Epidermal melanocyte (primary cell): Measurements from ENCODE around the gene EP300.
A peak's percentile ranks its signal among the peaks of the same experiment; 100 is the strongest.
"Not testable (repeated sequence)": the region's sequence is repeated elsewhere in the genome, so short reads cannot be mapped to it uniquely, and the experiment has no call there.

Experiments
- DNase-seq: peaks from one replicate; pipeline ENCODE4 v3.0.0; 2011; ENCODE audit warnings: low spot score; ENCODE audit not compliant: insufficient read length

The EP300 gene

DNA sequence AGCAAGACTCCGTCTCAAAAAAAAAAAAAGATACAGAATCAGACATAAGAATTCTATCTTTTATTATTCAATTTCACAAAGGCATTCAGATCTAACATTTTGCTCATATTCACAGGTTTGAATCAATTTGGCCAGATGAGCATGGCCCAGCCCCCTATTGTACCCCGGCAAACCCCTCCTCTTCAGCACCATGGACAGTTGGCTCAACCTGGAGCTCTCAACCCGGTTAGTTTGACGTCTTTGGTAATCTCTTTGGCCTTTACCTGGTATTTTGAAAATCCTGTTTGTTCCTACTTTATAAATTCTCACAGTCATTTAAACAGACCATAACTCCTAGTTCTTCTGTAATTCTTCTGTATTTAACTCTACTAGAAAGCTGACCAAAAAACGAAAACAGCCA is 55.3 kb downstream of the EP300 start:
- DNase-seq: no peak

GRCh38 chr22:41152902-41153301 is 60.5 kb downstream of the EP300 start:
- no peak for DNase-seq

GRCh38 chr22:41157083-41157482 is 64.7 kb downstream of the EP300 start:
- DNase-seq: no peak

DNA sequence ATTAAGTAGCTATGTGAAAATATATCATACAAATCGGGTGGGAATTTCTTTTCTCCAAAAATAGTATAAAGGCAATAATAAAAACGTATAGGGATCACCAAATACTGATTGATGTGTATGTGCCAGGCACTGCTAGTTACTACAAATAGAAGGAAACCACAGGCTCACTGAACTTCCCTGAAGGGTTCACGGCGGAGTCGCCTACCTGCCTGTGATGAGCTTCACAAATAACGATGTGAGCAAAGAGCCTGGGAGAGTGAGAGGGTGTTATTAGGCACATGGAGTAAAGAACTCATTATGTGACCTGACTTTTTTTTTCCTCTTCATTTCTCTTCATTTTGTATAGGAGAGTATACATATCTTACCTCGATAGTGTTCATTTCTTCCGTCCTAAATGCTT is 76.8 kb downstream of the EP300 start:
- DNase-seq: no peak

- no peak for DNase-seq
Measured at GRCh38 chr22:41171996-41172395, 79.6 kb downstream of the EP300 start.

- no peak for DNase-seq
Measured at GRCh38 chr22:41175546-41175945, 83.2 kb downstream of the EP300 start.

DNA sequence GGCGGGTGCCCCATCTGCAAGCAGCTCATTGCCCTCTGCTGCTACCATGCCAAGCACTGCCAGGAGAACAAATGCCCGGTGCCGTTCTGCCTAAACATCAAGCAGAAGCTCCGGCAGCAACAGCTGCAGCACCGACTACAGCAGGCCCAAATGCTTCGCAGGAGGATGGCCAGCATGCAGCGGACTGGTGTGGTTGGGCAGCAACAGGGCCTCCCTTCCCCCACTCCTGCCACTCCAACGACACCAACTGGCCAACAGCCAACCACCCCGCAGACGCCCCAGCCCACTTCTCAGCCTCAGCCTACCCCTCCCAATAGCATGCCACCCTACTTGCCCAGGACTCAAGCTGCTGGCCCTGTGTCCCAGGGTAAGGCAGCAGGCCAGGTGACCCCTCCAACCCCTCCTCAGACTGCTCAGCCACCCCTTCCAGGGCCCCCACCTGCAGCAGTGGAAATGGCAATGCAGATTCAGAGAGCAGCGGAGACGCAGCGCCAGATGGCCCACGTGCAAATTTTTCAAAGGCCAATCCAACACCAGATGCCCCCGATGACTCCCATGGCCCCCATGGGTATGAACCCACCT is 84.7 kb downstream of the EP300 start:
- DNase-seq: no peak

GRCh38 chr22:41177622-41178424 is 85.4 kb downstream of the EP300 start:
- no peak for DNase-seq

DNA sequence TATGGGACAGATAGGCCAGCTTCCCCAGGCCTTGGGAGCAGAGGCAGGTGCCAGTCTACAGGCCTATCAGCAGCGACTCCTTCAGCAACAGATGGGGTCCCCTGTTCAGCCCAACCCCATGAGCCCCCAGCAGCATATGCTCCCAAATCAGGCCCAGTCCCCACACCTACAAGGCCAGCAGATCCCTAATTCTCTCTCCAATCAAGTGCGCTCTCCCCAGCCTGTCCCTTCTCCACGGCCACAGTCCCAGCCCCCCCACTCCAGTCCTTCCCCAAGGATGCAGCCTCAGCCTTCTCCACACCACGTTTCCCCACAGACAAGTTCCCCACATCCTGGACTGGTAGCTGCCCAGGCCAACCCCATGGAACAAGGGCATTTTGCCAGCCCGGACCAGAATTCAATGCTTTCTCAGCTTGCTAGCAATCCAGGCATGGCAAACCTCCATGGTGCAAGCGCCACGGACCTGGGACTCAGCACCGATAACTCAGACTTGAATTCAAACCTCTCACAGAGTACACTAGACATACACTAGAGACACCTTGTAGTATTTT is 86.1 kb downstream of the EP300 start:
- DNase-seq: no peak

GRCh38 chr22:41180362-41180761 is 88.0 kb downstream of the EP300 start:
- not testable (repeated sequence) for DNase-seq

DNA sequence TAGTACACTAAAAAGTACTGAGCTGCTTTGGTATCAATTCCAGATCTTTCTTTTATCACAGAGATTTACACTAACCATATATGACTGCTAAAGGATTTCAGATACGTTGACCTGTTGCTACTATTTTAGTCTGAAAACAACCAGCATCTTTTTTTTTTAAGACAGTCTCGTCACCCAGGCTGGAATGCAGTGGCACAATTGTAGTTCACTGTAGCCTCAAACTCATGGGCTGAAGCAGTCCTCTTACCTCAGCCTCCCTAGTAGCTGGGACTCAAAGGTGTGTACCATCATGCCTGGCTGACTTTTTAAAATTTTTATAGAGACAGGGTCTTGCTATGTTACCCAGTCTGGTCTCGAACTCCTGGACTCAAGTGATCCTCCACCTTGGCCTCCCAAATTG is 88.5 kb downstream of the EP300 start:
- DNase-seq: no peak

GRCh38 chr22:41181349-41182241 is 89.2 kb downstream of the EP300 start:
- no peak for DNase-seq

DNA sequence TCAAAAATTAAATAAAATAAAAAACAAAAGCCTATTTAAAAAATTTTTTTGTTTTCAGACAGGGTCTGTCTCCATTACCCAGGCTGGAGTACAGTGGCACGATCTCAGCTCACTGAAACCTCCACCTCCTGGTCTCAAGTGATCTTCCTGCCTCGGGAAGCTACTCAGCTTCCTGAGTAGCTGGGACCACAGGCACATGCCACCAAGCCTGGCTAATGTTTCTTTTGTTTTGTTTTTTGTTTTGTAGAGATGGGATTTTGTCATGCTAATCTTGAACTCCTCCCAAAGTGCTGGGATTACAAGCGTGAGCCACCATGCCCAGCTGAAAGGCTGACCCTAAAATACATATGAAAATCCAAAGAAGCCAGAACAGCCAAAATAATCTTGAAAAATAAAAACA is 92.3 kb downstream of the EP300 start:
- no peak for DNase-seq

- DNase-seq: no peak
Measured at GRCh38 chr22:41191467-41191866, 99.1 kb downstream of the EP300 start.

- DNase-seq: no peak
Measured at GRCh38 chr22:41193829-41194228, 101.4 kb downstream of the EP300 start.

DNA sequence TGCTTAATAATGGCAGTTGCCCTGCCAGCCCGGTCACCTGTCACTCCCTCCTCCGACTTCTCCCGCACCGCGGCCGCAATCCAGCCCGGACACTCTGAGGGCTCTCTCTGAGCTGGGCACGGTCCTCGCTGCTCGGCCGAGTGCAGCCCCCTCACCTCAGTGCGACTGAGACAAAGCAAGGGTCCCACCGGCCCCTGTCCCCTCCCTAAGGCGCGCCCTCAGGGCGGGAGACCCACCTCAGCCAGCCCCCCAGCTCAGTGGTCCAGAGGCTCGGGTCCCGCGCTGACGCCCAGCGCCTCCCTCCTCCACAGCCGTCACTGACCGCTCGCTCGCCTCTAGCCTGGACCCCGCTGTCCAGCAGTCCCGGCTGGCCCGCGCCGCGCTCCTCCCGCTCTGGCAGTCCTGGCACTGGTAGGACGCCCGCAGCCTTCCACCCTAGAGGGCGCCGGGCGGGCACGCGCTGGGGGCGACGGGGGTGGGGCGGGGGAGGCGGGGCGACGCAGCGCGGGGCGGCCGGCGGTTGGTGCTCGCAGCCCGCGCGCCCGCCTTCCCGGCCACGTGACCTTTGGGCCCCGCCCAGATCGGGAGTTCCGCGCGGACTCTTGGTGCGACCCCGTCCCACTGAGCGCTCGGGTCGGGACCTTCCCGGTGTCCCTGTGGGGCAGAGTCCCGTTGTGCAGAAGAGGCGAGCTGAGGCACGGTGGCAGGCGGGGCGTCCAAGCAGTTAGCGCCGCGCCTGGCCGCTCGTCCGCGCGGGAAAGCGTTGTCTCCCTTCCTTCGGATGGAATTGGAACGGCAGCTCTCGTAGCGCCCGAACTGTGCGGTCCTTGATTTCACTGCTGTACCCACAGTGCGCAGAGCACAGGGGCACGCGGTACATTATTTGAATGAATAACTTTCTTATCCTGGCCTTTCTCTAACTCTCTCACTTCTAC is 104.9 kb downstream of the EP300 start:
- DNase-seq: peak; percentile 84

DNA sequence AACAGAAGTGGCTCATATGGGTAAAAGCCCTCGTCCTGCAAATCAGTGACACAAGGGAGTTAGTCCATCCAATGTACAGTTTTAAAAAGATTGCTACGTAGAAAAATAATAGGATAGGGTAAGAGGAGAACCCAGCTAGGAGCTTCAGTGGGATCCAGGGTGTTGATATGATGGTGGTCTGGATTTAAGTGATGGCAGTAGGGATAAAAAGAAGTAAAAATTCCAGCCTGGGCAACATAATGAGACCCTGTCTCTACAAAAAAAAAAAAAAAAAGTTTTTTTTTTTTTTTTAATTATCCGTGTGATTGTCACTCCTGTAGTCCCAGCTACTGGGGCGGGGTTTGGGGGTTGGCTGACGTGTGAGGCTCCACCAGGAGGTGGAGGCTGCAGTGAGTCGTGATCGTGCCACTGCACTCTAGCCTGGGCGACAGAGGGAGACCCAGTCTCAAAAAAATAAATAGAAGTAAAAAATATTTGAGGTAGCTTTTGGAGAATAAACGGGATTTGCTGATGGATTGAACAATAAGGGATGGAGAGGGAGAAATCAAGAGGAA is 105.7 kb downstream of the EP300 start:
- no peak for DNase-seq

- DNase-seq: no peak
Measured at GRCh38 chr22:41201141-41201540, 108.7 kb downstream of the EP300 start.

DNA sequence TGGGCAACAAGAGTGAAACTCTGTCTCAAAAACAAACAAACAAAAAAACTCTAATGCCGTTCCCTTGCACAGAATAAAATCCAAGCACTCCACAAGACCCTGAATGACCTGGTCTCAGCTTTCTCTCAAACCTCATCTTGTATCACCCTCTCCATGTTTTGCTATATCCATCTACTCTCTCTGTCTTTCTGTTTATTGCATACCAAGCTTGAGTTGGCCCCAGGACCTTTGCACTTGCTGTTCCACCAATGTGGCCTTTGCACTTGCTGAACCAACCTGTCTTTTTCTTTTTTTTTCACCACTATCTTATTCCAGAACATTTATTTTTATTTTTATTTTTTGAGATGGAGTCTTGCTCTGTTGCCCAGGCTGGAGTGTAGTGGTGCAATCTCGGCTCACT is 110.7 kb downstream of the EP300 start:
- no peak for DNase-seq

- DNase-seq: no peak
Measured at GRCh38 chr22:41204066-41204465, 111.7 kb downstream of the EP300 start.
